Fibroblast of skin of left quadriceps (primary cell): ENCODE results near the gene GRB7.
"Not testable (repeated sequence)": the region's sequence is repeated elsewhere in the genome, so short reads cannot be mapped to it uniquely, and the experiment has no call there.

ENCODE experiments used
- DNase-seq, 2 experiments: peaks; one replicate each; pipeline ENCODE4 v3.0.0-alpha.2; 2013; ENCODE audit warnings: low read depth in 2 of 2

Gene GRB7

DNA sequence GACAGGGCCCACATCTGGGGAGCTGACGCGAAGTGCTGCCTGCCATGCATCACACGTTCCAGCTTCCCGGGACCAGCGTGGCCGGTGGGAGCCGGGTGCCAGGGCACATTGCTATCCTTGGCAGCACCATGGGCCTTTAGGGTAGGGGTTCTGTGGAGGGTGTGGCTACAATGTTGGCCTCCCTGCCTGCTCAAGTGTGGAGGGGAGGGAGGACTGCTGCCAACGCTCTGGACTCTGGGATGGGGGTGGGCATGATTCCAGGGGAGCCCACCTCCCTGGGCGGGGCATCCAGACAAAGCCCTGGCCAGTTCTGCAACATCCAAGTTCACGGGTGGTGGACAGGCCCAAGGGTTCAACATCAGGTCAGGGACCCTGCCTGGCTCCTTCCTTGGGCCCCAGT lies 13.9 kb downstream of the GRB7 start:
- DNase-seq = no peak

DNA sequence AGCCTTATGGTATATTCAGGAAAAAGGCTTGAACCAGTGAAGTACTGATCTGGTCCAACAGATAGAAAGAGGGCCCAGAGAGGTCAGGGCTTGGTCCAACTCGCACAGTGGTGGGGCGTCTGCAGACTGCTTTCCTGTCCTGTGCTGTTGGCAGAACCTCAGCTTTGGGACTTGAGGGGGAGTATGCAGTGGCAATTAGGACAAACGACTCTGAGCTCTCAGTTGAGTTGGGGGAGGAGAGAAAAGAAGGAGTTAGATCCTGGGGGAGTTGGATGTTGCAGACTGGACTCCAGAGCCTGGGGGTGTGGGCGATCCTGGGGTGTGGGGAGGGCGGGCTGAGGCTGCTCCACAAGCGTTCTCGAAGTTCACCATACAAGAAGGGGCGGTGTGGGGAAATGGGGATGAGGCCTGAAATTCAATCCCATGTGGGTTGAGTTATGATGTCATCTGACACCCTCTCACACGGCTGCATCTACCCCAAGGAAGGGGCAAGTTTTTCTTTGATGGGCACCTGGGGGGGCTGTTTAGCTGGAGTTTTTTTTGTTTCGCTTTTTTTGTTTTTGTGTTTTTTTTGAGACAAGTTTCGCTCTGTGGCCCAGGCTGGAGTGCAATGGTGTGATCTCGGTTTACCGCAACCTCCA lies 14.6 kb downstream of the GRB7 start:
- no peak for DNase-seq

DNA sequence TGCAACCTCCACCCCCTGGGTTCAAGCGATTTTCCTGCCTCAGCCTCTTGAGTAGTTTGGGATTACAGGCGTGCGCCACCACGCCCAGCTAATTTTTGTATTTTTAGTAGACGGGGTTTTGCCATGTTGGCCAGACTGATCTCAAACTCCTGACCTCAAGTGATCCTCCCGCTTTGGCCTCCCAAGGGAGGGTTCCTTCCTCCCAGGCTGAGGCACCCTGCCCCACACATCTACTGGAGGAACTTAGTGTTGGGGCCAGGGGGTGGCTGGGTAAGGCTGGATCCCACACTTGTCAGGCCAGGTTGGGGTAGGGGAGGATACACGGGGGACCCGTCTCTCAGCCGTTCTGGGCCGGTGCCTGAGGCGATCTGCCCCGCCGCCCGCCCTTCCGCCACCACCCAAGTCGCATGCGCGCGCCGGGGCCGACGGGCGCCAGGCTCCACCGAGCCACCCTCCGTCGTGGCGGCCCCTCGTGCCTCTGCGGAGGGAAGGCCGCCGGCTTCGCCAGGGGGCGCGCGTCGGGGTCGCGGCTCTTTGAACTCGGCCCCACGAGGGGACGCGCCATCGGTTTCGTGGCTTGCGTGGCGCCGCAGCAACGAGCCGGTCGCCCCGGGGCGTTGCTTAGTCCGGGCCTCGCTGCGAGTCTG lies 15.9 kb downstream of the GRB7 start:
- DNase-seq = no peak

DNA sequence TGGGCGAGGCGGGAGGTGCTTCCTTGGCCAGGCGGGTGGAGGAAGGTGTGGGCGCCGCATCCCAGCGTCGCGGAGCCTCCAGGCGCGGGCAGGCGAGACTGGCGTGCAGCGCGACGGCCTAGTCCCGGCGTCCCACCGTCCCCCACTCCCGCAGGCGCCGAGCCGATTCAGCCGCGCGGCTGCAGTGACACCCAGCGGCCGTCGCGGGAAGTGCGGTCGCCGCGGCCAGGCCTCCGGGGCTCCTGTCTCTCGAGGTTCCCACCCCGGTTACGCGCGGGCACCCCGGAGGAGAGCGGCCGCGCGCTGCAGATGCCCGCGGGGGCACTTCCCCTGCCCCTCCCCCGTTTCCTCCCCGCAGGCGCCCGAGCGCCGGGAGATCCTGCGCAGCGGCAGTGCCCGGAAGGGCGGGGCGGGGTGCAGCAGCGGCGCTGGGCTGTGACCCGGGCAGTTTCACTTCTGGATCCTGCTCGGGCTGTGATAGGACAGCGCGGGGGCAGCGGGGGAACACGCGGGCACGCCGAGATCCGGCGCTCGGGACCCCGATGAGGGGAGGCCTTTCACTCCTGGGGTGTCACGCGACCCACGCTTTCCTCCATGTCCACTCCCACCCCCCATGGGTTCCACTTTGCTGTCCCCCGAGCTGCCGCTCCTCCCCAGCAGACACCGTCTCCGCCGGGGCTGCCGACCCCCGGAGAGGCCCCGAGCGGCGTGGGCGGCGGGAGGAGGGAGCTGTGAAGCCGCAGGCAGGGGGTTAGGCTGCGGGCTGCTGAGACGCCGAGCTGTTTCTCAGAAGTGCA lies 16.6 kb downstream of the GRB7 start:
- peak; percentile 52 to 55 for DNase-seq

DNA sequence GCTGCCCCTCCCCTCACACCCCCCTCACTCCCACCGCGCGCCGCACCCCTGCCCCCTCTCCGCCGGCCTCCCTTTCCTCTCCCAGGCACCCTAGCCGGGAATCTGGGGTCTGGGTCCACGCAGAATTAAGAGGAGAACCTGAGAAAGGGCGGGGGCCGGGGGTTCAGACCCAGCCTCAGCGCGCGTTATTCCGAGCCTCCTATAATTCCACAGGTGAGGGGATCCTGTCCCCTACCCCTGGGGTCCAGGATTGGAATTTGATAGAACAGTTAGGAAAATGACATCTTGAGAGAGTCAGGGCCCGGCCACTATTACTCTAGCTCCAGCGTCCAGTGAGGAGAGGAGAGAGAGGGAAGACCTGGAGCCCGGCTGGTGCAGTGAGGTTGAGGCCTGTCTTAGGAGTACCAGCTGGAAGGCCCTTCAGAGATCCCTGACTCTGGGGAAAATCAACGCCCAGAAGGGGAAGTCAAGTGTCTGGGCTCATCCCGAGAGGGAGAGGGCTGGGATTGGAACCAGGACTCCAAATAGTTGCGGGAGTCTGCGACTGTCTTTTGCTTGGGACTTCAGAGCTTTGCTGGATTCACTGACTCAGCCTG lies 17.3 kb downstream of the GRB7 start:
- DNase-seq = no peak

DNA sequence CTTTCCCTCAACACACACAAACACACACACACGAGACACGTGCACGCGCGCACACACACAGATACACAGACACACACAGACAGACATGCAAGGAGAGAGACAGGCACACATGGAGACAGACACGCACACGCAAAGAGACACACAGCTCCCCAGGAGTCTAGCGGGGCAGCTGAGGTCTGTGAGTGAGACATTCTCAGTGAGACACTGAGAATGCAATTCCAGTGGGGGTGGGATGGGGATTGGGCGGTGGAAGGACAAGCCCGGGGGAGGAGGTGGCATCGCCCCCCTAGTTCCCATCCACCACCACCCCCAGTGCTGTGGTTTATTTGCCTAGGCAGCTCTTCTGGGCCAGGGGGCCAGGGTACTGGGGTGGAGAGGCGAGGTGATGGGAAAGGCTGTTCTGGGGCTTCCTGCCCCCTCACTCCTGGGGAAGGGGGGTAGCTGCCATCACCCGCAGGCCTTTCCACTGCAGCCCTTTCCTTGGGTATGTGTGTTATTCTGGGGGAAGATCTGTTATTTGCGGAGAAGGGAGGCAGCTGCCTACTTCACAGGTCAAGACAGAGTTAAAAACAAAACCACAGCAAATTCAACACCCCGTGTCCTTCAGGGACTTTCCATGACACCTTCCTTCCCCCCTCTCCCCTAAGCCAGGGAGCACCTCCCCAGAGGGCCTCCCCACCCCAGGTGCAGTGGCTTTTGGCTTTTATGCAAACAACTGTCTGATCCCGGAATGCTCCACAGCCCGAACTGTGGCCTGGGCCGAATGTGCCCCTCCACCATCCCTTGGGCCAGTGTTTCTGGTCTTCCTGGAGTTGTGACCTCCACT lies 18.0 kb downstream of the GRB7 start:
- no peak for DNase-seq

DNA sequence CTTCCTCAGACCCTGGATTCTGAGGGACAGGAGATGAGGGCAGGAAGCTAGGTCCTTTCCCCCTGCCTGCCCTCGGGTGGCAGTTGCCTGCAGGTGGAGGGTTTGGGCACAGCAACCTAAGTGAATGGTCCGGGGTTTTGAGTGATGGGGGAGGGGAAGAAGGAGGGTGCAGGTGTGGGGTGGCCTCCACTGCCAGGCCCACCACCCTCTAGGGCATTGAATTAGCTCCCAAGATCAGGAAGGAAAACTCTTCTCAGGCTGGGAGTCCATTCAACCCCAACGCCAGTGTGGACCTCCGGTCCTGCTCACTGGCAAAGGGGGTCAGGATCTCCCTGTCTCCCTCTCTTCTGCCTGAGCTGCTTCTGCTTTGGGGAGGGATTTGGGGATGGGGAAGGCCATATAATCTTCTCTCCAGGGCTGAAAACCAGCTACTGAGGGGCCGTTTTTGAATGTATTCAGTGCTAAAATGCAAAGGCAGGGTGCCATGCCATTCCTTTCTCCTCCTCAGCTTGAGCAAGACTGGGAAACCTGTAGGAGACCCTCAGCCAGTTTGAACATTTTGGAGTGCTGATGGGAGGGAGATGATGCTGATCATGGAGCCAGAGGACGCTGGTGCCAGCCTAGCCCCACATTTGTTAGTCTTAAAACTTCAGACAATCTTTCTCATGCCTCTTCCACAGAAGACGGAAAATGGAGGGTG lies 18.8 kb downstream of the GRB7 start:
- DNase-seq = no peak

DNA sequence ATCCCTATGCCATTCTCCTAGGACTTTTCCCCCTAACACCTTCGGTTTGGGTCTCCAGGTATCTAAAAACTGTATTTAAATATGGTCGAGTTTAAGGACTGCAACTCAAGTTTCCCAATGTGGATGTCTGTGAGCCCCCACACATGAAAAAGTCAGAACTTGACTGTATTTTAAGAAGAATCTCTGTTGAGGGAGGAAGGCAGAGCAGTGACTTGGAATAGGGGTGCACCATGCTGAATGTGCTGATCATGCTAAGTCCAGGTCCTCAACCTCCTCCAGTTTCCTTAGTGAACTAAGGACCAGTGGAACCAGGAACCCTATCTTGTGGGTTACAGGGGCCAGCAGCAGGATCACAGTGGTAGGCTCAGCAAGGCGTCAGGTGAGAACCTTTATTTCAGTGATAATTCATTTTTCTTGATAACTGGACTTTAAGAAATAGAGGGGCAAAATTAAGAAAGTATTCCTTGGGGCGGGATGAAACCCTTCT lies 19.5 kb downstream of the GRB7 start:
- DNase-seq = no peak

DNA sequence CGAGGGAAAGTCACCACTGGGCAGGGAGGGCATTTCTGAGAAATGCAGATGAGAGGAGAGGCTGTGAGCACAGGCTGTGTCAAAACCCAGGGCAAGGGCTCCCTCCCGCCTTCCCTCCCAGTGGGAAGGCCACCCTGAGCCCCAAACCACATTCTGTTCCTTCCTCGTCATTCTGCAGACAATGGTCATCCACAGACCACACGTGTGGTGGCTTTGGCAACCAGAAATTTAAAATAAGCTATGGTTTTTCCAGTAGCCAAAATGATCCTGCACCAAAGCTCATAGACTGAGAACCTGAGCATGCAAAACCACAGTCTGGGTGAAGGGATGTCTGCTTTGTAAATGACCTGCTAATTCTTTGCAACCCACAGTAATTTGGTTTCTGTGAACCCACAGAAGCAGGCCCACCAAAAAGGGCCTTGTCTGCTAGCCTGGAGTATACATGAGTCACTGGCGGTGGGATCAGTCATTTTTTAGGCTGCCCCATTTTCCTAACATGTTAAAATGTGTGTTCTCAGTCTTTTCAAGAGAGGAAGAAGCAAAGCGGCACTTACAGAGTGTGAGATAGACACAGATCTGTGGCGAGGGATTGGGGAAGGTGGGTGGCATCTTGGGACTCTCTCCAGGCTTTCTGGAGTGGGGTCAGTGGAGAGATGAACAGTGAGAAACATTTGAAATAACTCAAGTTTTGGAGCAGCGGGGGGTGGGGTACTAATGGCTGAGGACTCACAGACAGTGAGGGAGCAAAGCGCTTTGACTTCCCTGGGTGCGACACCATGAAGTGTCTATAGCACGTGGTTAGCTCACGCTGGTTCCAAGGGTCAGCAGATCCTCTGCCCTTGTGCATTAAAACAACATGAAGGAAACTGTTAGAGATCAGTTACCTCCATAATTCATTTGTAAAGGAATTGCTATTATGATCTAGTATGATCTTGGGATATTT lies 20.5 kb downstream of the GRB7 start:
- DNase-seq = no peak

DNA sequence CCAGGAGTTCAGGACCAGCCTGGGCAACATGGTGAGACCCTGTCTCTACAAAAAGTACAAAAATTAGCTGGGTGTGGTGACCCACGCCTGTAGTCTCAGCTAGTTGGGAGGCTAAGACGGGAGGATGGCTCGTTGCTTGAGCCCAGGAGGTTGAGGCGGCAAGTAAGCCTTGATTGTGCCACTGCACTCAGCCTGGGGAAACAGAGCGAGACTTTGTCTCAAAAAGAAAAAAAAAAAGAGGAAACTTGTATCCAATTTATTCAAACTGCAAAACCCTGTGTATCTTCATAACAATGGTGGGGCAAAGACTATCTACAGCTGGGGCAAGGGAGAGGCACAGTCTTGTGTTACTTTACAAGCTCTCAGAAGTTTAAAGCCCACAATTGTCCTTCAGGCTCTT lies 21.5 kb downstream of the GRB7 start:
- DNase-seq = no peak

DNA sequence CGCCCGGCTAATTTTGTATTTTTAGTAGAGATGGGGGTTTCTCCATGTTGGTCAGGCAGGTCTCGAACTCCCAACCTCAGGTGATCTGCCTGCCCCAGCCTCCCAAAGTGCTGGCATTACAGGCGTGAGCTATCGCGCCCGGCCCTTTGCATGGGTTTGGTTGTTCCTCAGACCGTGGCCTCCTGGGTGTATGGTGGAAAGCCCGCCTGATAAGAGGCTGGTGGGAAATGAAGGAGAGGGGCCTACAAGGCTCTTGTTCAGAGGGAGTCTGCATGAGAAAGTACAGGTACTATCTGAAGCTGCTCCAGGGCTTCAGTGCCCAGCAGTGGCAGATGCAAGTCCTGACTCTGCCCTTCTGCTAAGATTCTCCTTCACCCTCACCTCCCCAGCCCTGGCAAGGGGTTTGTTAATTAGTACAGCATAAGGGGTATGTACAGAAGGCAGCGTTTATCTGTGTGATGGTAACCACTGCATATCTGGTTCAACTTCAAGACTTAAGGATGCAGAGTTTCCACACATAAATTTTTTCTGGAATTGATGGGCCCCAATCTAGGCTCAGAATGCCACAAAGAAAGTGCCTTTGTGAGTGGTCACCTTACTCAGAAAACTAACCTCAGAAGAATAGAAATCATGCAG lies 24.2 kb downstream of the GRB7 start:
- no peak for DNase-seq

DNA sequence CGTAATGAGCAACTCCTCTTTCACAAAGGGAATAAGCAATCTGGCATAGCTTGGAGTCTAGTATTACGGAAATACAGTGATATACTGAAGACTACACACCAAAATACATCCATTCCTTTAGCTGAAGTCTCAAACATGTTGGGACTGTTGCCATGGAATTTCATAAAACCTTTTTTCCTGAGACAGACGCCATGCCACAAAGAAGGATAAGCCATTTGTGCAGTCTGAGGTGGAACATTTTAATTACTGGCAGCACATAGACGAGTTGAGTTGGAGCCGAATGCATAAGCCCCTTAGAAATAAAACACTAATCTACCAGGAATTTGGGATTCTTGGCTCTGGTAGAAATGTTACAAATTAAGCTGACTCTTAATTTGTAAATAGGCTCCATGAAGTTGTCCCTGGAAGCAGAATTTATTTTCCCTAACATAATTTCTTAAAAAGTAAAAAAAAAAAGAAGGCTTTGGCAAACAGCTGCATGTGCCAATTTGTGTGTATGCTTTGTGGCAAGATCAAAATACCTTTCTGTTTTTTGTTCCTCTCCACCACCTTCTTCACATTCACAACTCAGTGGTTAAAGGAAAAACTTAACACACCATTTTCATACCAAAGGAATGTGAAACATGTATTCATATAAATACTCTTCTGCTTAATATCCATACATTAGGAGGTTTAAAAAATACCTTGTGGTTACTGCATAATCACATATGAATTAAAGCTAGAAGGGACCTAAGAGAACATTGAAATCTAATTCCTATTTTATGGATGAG lies 25.5 kb downstream of the GRB7 start:
- DNase-seq = peak; percentile 67 to 71

DNA sequence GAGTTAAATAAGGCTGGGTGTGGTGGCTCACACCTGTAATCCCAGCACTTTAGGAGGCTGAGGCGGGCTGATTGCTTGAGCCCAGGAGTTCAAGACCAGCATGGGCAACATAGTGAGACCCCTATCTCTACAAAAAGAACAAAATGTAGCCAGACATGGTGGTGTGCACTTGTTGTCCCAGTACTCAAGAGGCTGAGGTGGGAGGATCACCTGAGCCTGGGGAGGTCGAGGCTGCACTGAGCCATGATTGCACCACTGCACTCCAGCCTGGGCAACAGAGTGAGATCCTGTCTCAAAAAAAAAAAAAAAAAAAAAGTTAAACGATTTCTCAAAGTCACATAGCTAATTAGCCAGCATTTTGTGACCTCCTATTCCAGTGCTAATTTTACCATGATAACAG lies 26.4 kb downstream of the GRB7 start:
- not testable (repeated sequence) for DNase-seq

DNA sequence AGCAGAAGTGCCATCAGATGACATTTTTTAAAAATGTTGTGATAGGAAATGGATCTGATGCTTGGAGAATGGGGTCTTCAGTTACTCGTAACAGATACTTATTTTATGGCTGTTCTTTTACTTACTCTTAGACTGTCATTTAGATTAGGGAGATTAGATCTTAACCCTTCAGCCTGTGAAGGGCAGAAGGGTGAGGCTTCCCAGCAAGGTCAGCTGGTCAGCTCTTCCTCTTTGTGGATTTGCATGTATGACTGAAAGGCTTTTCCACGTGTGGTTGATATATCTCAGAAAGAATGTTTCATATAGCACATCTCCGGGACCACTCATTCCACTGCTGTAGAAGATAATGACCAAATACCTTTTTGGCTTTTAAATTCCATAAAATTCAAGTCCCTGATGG lies 27.4 kb downstream of the GRB7 start:
- DNase-seq = no peak

DNA sequence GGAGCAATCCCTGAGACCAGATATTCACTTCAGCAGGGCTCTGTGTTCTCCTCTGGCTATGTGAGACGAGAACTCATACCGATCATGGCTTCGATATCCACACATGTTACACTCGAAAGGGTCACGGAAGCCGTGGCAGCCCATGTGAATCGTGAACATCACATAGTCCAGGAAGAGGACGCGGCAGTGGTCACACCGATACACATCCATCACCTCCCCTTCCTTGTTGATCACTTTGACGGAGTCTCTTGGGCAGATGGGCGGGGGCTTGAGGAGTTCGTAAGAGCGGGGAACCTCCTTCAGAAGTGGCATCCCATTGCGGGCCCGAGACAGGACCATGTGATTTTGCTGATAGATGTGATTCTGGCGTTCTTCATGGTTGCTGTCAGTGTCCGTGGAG lies 28.0 kb downstream of the GRB7 start:
- DNase-seq = no peak

DNA sequence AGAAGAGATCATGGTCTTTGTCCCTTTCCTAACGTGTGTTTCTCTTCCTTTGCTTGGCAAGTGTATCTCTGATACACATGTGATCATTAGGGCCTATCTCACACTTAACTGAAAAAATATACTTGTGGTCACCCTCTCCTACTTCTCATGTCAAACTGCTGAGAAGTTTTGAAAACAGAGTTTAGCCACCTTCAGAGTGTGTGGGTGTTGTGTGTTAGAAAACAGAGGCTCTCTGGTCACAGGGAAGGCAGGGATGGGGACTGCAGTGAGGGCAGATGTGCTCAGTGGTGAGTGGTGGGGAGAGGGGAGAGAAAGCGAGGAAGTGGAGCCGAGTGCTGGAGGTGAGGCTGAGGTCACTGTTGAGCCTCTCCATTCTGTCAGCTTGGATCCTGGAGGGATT lies 29.4 kb downstream of the GRB7 start:
- DNase-seq = no peak

DNA sequence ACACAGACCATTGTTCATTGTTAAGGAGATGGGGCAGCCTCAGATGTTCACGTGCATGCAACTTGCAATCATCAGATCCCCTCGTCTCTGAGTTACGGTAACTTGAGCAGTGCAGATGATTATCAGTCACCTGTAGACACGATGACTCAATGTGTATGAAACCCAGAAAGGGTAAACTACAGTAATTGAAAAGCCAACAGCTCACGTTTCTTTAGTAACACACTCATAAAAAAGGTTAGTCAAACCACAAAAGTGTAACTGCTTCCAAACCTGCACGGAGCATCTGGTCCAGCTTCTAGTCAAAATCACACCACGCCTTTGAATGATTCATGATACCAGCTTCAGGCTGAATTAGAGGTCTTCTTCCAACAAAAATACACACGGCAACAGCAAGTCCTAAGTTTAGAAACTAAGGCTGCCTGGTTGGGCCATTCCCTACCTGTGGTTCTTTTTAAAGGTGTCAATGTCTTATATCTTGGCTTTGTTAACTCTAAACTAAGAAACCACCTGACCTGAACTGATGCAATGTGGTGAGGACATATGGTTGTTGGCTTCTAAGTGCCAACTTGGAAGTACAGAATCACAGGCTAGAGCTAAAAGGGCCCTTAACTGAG lies 32.3 kb downstream of the GRB7 start:
- no peak for DNase-seq

DNA sequence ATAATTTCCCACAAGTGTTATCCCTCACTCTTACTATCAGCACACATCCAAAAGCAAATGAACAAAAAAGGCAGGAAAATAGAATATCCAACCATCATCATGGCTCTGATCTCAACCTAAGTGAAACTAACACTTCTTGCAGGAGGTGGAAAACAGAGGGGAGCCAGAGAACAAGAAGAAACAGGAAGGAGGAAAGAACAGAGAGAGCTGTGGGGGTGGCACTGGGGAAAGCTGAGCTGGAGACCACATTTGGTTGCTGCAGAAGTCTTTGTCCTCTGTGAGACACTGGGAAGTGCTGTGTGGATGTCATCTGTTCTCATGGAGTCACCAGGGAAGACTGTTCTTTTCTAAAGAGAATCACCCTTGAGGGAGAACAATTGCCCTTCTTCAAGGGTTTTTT lies 34.7 kb downstream of the GRB7 start:
- no peak for DNase-seq
